GM18507 (cell line): ENCODE measurements around the gene CXCR2.
"Not testable (repeated sequence)": the region's sequence is repeated elsewhere in the genome, so short reads cannot be mapped to it uniquely, and the experiment has no call there.

ENCODE experiments used
- DNase-seq: peaks from one replicate; pipeline ENCODE4 v3.0.0; 2011; ENCODE audit warnings: low read depth; ENCODE audit not compliant: insufficient read length; ENCODE audit errors: extremely low spot score
- FAIRE-seq: peaks from 2 replicates; lab custom pipeline; 2011; peaks lifted over from hg19 to GRCh38; lab: Jason Lieb, UNC

The CXCR2 gene

GRCh38 chr2:218171744-218172143 is 45.9 kb downstream of the CXCR2 start:
- DNase-seq, FAIRE-seq: not testable (repeated sequence)

DNA sequence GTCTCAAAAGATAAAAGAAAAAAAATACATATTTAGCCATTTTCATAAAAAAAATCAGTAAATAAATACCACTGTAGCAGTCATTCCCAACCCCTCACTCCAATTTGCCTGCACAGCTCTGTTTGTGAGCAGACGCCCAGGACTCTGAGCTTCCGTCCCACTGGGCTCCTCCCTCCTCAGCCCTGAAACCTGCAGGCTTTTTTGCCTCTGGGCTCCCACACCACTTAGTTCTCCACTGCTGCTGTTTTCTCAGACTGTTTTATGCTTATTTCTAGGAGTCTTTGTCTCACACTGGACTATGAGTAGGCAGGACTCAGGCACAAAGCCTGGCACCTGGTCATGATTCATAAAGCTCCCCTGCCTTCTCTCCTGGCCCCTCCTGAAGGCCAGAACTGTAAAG is 47.0 kb downstream of the CXCR2 start:
- DNase-seq (no peak), FAIRE-seq (no peak)

DNA sequence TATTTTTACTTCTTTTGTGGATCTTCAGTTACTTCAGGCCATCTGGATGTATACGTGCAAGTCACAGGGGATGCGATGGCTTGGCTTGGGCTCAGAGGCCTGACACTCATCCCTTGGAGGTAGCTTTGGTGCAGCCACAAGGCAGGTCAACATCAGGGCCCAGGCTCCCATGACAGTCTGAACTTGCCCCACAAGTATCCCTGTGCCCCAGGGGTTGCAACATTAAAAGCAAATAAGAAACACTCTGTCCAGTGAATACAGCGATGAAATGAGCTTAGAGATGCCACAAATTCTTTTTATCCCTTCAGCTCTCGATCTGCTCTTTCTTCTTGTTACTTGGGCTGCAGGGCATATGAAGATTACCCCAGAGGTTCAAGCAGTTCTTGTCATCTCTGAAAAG is 54.0 kb downstream of the CXCR2 start:
- DNase-seq (no peak), FAIRE-seq (no peak)

DNA sequence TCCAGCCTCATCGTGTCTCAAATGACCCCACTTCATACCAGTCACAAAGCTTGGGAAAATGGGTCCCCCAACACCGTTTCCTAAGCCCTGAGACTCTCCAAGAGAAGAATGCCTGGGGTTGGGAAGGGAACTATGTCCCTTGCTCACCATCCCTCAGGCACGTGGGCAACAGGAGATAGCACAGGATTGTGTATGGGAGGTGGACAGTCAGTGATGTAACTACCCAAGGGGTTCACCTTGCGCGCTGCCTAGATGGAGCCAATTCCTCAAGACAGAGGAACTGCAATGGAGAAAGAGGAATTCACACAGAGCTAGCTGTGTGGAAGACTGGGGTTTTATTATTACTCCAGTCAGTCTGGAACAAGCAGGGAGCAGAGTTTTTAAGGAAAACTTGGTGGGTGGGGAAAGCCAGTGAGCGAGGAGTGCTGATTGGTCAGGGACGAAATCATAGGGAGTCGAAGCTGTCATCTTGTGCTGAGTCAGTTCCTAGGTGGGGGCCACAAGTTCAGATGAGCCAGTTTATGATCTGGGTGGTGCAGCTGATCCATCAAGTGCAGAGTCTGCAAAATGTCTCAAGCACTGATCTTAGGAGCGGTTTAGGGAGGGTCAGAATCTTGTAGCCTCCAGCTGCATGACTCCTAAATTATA is 54.8 kb downstream of the CXCR2 start:
- DNase-seq (no peak), FAIRE-seq (no peak)

GRCh38 chr2:218184331-218184730 is 58.5 kb downstream of the CXCR2 start:
- FAIRE-seq (no peak), DNase-seq (no peak)

GRCh38 chr2:218186355-218186766 is 60.5 kb downstream of the CXCR2 start:
- DNase-seq (peak; percentile 25), FAIRE-seq (peak; percentile 81)
